GM12875 (cell line): Measurements from ENCODE around the gene PIANP.

ENCODE experiments used
- H3K4me3 ChIP-seq: one replicate; pipeline ENCODE4 v1.5.1; 2011; ENCODE audit warnings: low read depth, low read length, control low read depth
- CTCF ChIP-seq: IDR thresholded peaks from 2 replicates; pipeline ENCODE4 v1.5.1; 2011; ENCODE audit warnings: low read depth, mild to moderate bottlenecking, control low read depth, inconsistent platforms, low read length, moderate library complexity, borderline replicate concordance; ENCODE audit not compliant: insufficient read depth

PIANP gene

GRCh38 chr12:6735448-6736191, 35.0 kb upstream of the PIANP start:
- H3K4me3 ChIP-seq = no peak overlapping the region
- TF ChIP-seq CTCF = peak; percentile 46; the same call in 1 of the 2 replicates

- H3K4me3 ChIP-seq = no peak overlapping the region
- TF ChIP-seq CTCF = no peak
These were observed 34.1 kb upstream of the PIANP start for GRCh38 chr12:6734506-6735387.

- no peak for TF ChIP-seq CTCF
- no peak overlapping the region for H3K4me3 ChIP-seq
These were observed 29.6 kb upstream of the PIANP start for GRCh38 chr12:6730169-6730568.

- no peak overlapping the region for H3K4me3 ChIP-seq
- TF ChIP-seq CTCF = no peak
These were observed 28.6 kb upstream of the PIANP start for GRCh38 chr12:6729186-6729585.

GRCh38 chr12:6725350-6725749, 24.7 kb upstream of the PIANP start:
- TF ChIP-seq CTCF = no peak
- H3K4me3 ChIP-seq = no peak overlapping the region

- TF ChIP-seq CTCF = no peak
- H3K4me3 ChIP-seq = peak overlapping the region; percentile 75
These were observed 23.8 kb upstream of the PIANP start for GRCh38 chr12:6724409-6724797.
